HL-60 (cell line): ENCODE measurements around the gene SLC22A23.

Experiments used
- DNase-seq, 2 experiments: peaks; one replicate each; pipeline ENCODE4 v3.0.0-alpha.2; 2010 to 2020; ENCODE audit warnings: low read depth in 1 of 2, low spot score in 1 of 2
- H3K27ac ChIP-seq: fragments of 250-450 bp; sonication (Bioruptor Pico); replicated peaks from 2 replicates; pipeline ENCODE4 v1.5.1; 2020; ENCODE audit warnings: mild to moderate bottlenecking, moderate library complexity
- H3K27me3 ChIP-seq: fragments of 250-450 bp; sonication (Bioruptor Pico); 2 replicates; pipeline ENCODE4 v1.5.1; 2021; ENCODE audit warnings: mild to moderate bottlenecking, moderate library complexity; ENCODE audit not compliant: insufficient read depth, poor library complexity, severe bottlenecking
- H3K4me3 ChIP-seq: replicated peaks from 2 replicates; pipeline ENCODE4 v1.5.1; 2011; ENCODE audit warnings: mild to moderate bottlenecking, control low read depth, low read length; ENCODE audit not compliant: insufficient read depth
- GABPA ChIP-seq: IDR thresholded peaks from 2 replicates; pipeline ENCODE4 v1.6.1; 2012; ENCODE audit warnings: low read depth
- POLR2AphosphoS5 ChIP-seq: IDR thresholded peaks from 2 replicates; pipeline ENCODE4 v1.6.1; 2012; ENCODE audit warnings: low read depth
- REST ChIP-seq: IDR thresholded peaks from 2 replicates; pipeline ENCODE4 v1.6.1; 2012; ENCODE audit warnings: low read depth; ENCODE audit not compliant: insufficient replicate concordance
- SPI1 ChIP-seq: IDR thresholded peaks from 2 replicates; pipeline ENCODE4 v1.6.1; 2012; ENCODE audit warnings: low read depth, mild to moderate bottlenecking, borderline replicate concordance
- TF ChIP-seq, protein P1 (sequence below): IDR thresholded peaks from one replicate; pipeline ENCODE4 v1.5.1; 2011; ENCODE audit warnings: low read length, control low read depth, inconsistent platforms; ENCODE audit not compliant: insufficient read depth

The SLC22A23 gene

GRCh38 chr6:3504354-3504753, 47.5 kb upstream of the SLC22A23 start:
- Histone ChIP-seq H3K27me3 (peaks cover 2% of the 10 kb centered on the region), H3K27ac (no peak overlapping the region), H3K4me3 (no peak overlapping the region)
- DNase-seq = no peak
- no peak for TF ChIP-seq POLR2AphosphoS5
- TF ChIP-seq GABPA = no peak
- TF ChIP-seq, protein P1, sequence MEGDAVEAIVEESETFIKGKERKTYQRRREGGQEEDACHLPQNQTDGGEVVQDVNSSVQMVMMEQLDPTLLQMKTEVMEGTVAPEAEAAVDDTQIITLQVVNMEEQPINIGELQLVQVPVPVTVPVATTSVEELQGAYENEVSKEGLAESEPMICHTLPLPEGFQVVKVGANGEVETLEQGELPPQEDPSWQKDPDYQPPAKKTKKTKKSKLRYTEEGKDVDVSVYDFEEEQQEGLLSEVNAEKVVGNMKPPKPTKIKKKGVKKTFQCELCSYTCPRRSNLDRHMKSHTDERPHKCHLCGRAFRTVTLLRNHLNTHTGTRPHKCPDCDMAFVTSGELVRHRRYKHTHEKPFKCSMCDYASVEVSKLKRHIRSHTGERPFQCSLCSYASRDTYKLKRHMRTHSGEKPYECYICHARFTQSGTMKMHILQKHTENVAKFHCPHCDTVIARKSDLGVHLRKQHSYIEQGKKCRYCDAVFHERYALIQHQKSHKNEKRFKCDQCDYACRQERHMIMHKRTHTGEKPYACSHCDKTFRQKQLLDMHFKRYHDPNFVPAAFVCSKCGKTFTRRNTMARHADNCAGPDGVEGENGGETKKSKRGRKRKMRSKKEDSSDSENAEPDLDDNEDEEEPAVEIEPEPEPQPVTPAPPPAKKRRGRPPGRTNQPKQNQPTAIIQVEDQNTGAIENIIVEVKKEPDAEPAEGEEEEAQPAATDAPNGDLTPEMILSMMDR = no peak
- no peak for TF ChIP-seq REST
- TF ChIP-seq SPI1 = no peak

DNA sequence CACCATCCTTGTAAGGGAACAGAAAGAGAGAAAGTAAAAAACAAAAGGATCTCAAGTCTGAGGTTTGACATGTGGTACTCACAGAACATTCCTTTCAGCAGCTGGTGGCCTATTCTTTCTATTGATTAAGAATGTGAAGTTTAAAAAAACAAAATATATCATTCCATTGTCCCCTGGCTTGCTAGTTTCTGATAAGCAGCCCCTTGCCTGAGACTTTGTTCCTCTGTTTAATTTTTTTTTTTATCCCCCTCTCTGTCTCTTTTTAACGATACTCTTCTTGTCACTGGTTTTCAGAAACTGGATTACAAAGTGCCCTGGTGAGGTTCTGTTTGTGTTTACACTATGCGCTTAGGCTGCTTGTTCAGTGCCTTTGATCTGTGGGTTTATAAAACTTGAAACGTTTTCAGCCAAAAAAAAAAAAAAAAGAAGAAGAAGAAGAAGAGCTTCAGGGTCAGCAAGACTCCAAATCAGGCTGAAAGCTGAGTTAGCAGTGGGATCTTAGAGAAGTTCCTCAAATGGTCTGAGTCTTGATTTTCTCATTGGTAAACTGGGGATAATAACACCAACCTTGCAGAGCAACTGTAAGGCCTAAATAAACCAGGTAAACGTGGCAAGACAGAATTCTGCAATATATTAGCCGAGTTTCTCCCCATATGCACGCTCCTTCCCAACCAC, 45.1 kb upstream of the SLC22A23 start:
- Histone ChIP-seq H3K4me3 (no peak overlapping the region), H3K27ac (no peak overlapping the region), H3K27me3 (peaks cover 2% of the 10 kb centered on the region)
- TF ChIP-seq, protein P1 = no peak
- TF ChIP-seq SPI1 (no peak), GABPA (no peak), REST (no peak), POLR2AphosphoS5 (no peak)
- no peak for DNase-seq

DNA sequence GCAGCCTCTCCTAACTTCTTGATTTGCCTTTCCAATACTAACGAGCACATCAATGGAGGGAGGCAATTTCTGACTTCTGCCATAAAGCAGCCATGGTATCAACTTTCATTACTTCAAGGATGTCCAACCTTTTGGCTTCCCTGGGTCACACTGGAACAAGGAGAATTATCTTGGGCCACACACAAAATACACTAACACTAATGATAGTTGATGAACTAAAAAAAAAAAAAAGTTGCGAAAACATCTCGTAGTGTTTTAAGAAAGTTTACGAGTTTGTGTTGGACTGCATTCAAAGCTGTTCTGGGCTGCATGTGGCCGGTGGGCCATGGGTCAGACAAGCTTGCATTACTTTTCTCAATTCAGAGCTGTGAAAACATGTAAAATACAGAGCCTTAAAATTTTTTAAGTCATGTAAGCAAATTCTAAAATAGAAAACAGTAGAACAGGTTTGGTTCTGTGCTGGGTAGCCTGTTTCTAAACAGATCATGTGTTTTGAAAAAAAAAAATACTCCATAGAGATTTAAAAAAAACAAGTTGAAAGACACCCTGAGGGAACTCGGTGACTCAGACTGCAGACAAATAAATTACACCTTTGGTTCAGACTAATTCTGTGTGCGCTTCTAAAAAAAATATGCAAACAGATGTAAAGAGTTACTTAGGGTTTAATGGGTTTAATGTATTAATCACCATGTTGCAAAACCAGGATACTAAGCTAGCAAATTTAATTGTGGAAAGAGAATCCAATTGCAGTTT, 43.6 kb upstream of the SLC22A23 start:
- H3K4me3 ChIP-seq = no peak overlapping the region
- TF ChIP-seq POLR2AphosphoS5 (no peak), REST (no peak), GABPA (no peak), SPI1 (no peak)
- TF ChIP-seq, protein P1 = no peak
- H3K27me3 ChIP-seq = peaks cover 5% of the 10 kb centered on the region
- no peak overlapping the region for H3K27ac ChIP-seq
- DNase-seq = no peak
